Endothelial cell of umbilical vein (primary cell): ENCODE data around the gene KCTD16. TPM values are rescaled to one million over a fixed set of nuclear protein-coding genes. Genes with fewer than 3 reads are reported as not detected.

Experiments
- BruUV-seq: library from RNA; stranded (reverse); fragments of 400-500 nt; replicated peaks from 2 replicates; lab custom pipeline; 2021; lab: Mats Ljungman, UMichigan
- CTCF ChIA-PET: fragments of 300-600, 350-600 bp; sonication (Branson Sonifier 250); formaldehyde crosslinking; loops from one replicate; lab custom pipeline; 2021; ENCODE audit warnings: antibody characterized with exemption, inconsistent platforms; lab: Charles Lee
- POLR2A ChIA-PET: fragments of 300-600, 350-600 bp; sonication (Branson Sonifier 250); formaldehyde crosslinking; loops from one replicate; lab custom pipeline; 2021; ENCODE audit warnings: antibody characterized with exemption, inconsistent platforms; lab: Charles Lee
- DNase-seq: peaks from one replicate; pipeline ENCODE4 v3.0.0-alpha.2; 2011; ENCODE audit warnings: low read depth, low spot score
- FAIRE-seq: peaks from 2 replicates; lab custom pipeline; 2011; peaks lifted over from hg19 to GRCh38; lab: Jason Lieb, UNC
- H2AFZ ChIP-seq: 2 replicates; pipeline ENCODE4 v1.6.0; 2012; ENCODE audit warnings: low read depth, low read length, control low read depth, inconsistent platforms
- H3K27ac ChIP-seq: 2 replicates; pipeline ENCODE4 v1.5.1; 2011; ENCODE audit warnings: low read depth, mild to moderate bottlenecking, control low read depth, low read length, moderate library complexity; ENCODE audit not compliant: insufficient read depth
- H3K27me3 ChIP-seq, 2 experiments: 2 replicates each; pipeline versions ENCODE4 v1.6.0 to v1.6.1; 2011; ENCODE audit warnings: low read length in 2 of 2, mixed read lengths in 1 of 2; ENCODE audit not compliant: control insufficient read depth in 2 of 2, insufficient read depth in 2 of 2
- H3K36me3 ChIP-seq, 2 experiments: 2 replicates in 1 of 2; 3 replicates in 1 of 2; pipeline ENCODE4 v1.5.1; 2011; ENCODE audit warnings: low read length in 2 of 2, mild to moderate bottlenecking in 1 of 2, moderate library complexity in 1 of 2; ENCODE audit not compliant: control insufficient read depth in 2 of 2, insufficient read depth in 2 of 2; ENCODE audit errors: extremely low read depth in 1 of 2
- H3K4me1 ChIP-seq: 3 replicates; pipeline ENCODE4 v1.5.1; 2011; ENCODE audit warnings: mild to moderate bottlenecking, low read length; ENCODE audit not compliant: control insufficient read depth, insufficient read depth; ENCODE audit errors: extremely low read depth
- H3K4me2 ChIP-seq: 2 replicates; pipeline ENCODE4 v1.6.1; 2011; ENCODE audit warnings: low read length, control low read depth, mixed read lengths; ENCODE audit not compliant: insufficient read depth
- H3K4me3 ChIP-seq, 3 experiments: fragments of 200-600 bp in 1 of 3; sonication (generic), shearing (Covaris generic) in 1 of 3; replicated peaks in 1 of 3; 2 replicates each; pipeline ENCODE4 v1.5.1; 2011 to 2016; ENCODE audit warnings: control low read depth in 3 of 3, low read length in 3 of 3, mild to moderate bottlenecking in 2 of 3, inconsistent platforms in 1 of 3, low read depth in 1 of 3, moderate library complexity in 1 of 3; ENCODE audit not compliant: insufficient read depth in 1 of 3
- H3K79me2 ChIP-seq: 2 replicates; pipeline ENCODE4 v1.6.0; 2012; ENCODE audit warnings: low read length, inconsistent platforms; ENCODE audit not compliant: control insufficient read depth, insufficient read depth
- H3K9ac ChIP-seq: replicated peaks from 2 replicates; pipeline ENCODE3; 2011; ENCODE audit warnings: low read length, control low read depth; ENCODE audit not compliant: insufficient read depth; ENCODE audit errors: extremely low read depth
- H3K9me1 ChIP-seq: replicated peaks from 3 replicates; pipeline ENCODE4 v1.6.0; 2011; ENCODE audit warnings: mild to moderate bottlenecking, low read length; ENCODE audit not compliant: control insufficient read depth, insufficient read depth; ENCODE audit errors: extremely low read depth
- H3K9me3 ChIP-seq: replicated peaks from 2 replicates; pipeline ENCODE4 v1.5.1; 2012; ENCODE audit warnings: low read length, inconsistent platforms; ENCODE audit not compliant: control insufficient read depth, insufficient read depth
- H4K20me1 ChIP-seq: replicated peaks from 2 replicates; pipeline ENCODE3; 2011; ENCODE audit warnings: mild to moderate bottlenecking, low read length; ENCODE audit not compliant: control insufficient read depth, insufficient read depth; ENCODE audit errors: extremely low read depth
- CTCF ChIP-seq, 2 donors: IDR thresholded peaks; 1 replicate in 1 of 2; 2 replicates in 1 of 2; pipeline ENCODE4 v1.5.1; 2011; ENCODE audit warnings: low read length in 2 of 2, mild to moderate bottlenecking in 2 of 2, moderate library complexity in 2 of 2, control low read depth in 1 of 2, inconsistent platforms in 1 of 2, low read depth in 1 of 2; ENCODE audit not compliant: insufficient read depth in 1 of 2; ENCODE audit errors: extremely low read depth in 1 of 2
- EZH2 ChIP-seq: IDR thresholded peaks from 2 replicates; pipeline ENCODE4 v1.6.1; 2012; ENCODE audit warnings: borderline replicate concordance, low read depth, mild to moderate bottlenecking, moderate library complexity, low read length, inconsistent platforms; ENCODE audit not compliant: severe bottlenecking
- FOS ChIP-seq: IDR thresholded peaks from 2 replicates; pipeline ENCODE4 v1.6.1; 2011; ENCODE audit warnings: mild to moderate bottlenecking, low read length, moderate library complexity, borderline replicate concordance; ENCODE audit not compliant: insufficient read depth
- GATA2 ChIP-seq: IDR thresholded peaks from 2 replicates; pipeline ENCODE4 v1.7.0; 2011; ENCODE audit warnings: low read depth, mild to moderate bottlenecking, moderate library complexity, mixed read lengths, low read length; ENCODE audit not compliant: insufficient read length, insufficient read depth
- JUN ChIP-seq: IDR thresholded peaks from 2 replicates; pipeline ENCODE4 v1.6.1; 2011; ENCODE audit warnings: borderline replicate concordance, low read depth; ENCODE audit not compliant: insufficient read length, insufficient read depth
- MAX ChIP-seq: IDR thresholded peaks from 2 replicates; pipeline ENCODE4 v1.6.1; 2011; ENCODE audit not compliant: insufficient read depth, insufficient read length
- MYC ChIP-seq: IDR thresholded peaks from one replicate; pipeline ENCODE4 v1.6.1; 2011; ENCODE audit warnings: mild to moderate bottlenecking, low read depth, low read length
- POLR2A ChIP-seq: IDR thresholded peaks from 2 replicates; pipeline ENCODE4 v1.6.1; 2012; ENCODE audit warnings: low read depth, mild to moderate bottlenecking, control low read depth, low read length
- POLR2AphosphoS5 ChIP-seq: IDR thresholded peaks from 2 replicates; pipeline ENCODE4 v1.6.1; 2012; ENCODE audit warnings: low read depth, mild to moderate bottlenecking, control low read depth, low read length, moderate library complexity; ENCODE audit not compliant: insufficient read depth
- dilution Hi-C: fragments of 300-500 bp; cut with MboI; formaldehyde crosslinking; loops from one replicate; pipeline ENCODE4 v1.15.0; 2019; ENCODE audit warnings: low sequenced_read_pairs; ENCODE audit not compliant: extremely low pct_ligation_motif_present
- intact Hi-C: fragments of 100-400 bp; cut with micrococcal nuclease; formaldehyde crosslinking; loops from one replicate; pipeline ENCODE4 v1.10.0; 2022
- polyA plus RNA-seq, 4 experiments: library from polyadenylated mRNA; depleted of rRNA in 3 of 4; stranded (reverse) in 3 of 4; unstranded in 1 of 4; fragments of >200 nt; gene quantifications; 2 replicates each; pipeline versions ENCODE4 v1.2.1 to v1.2.3, GENCODE V29; 2011 to 2012; ENCODE audit warnings: missing spikeins in 1 of 4
- total RNA-seq: library from RNA; stranded (reverse); gene quantifications from 2 replicates; pipeline ENCODE4 v1.2.3, GENCODE V29; 2021

Gene KCTD16
- total and polyA plus RNA-seq, 2 donors (not counting 3 experiments of a cell fraction or from before 2014, with no cell fraction given), result 0.21 to 0.49 TPM

- CTCF ChIA-PET, result interaction anchor here (0.6 kb wide), 1 partner anchor 1200 kb away, joined by 3 read pairs; no protein-coding TSS in a partner anchor
These were observed 76.5 kb downstream of the KCTD16 start for GRCh38 chr5:144247131-144247530.

More at GRCh38 chr5:144247131-144247530, 76.5 kb downstream of the KCTD16 start:
- no peak overlapping the region for H2AFZ ChIP-seq
- no peaks in the 10 kb centered on the region for H3K4me1 ChIP-seq
- H4K20me1 ChIP-seq, result peaks cover 2% of the 10 kb centered on the region
- H3K4me3 ChIP-seq, result no peak overlapping the region
- no peaks in the 10 kb centered on the region for H3K36me3 ChIP-seq
- no peaks in the 10 kb centered on the region for H3K79me2 ChIP-seq
- no peaks in the 10 kb centered on the region for H3K9me3 ChIP-seq
- H3K4me2 ChIP-seq, result no peak overlapping the region
- no peaks in the 10 kb centered on the region for H3K9me1 ChIP-seq
- FAIRE-seq (no peak), DNase-seq (no peak)
- POLR2A ChIA-PET, result no interaction called here
- no peaks in the 10 kb centered on the region for H3K27me3 ChIP-seq
- no peak overlapping the region for H3K9ac ChIP-seq
- H3K27ac ChIP-seq, result no peak overlapping the region
- TF ChIP-seq GATA2 (no peak), POLR2AphosphoS5 (no peak), JUN (no peak), FOS (no peak), MYC (no peak), EZH2 (no peak), CTCF (IDR thresholded peaks at IDR 0.05; ENCODE audit: extremely low read depth in 1 of 2, insufficient read depth in 1 of 2, low read depth in 1 of 2, low read length in 2 of 2) (no peak), MAX (no peak), POLR2A (no peak)
- intact Hi-C loops, result no loop called here
- dilution Hi-C loops, result no loop called here
- no TSS peak for BruUV-seq
